KMS-11 (cell line): Measurements from ENCODE around the gene MAPK8IP1.

Experiments
- H2AFZ ChIP-seq: fragments of 200-600 bp; sonication (generic); 2 replicates; pipeline ENCODE4 v1.6.1; 2016; ENCODE audit warnings: antibody characterized with exemption, mixed run types, low read depth
- H3K27ac ChIP-seq: fragments of 200-600 bp; sonication (generic); 2 replicates; pipeline ENCODE4 v1.6.1; 2016; ENCODE audit warnings: mild to moderate bottlenecking, mixed run types
- H3K27me3 ChIP-seq: fragments of 200-600 bp; sonication (generic); 2 replicates; pipeline ENCODE4 v1.6.1; 2017; ENCODE audit warnings: mild to moderate bottlenecking, low read depth, mixed run types, moderate library complexity; ENCODE audit not compliant: insufficient read depth
- H3K36me3 ChIP-seq: fragments of 200-600 bp; sonication (generic); 2 replicates; pipeline ENCODE4 v1.6.1; 2017; ENCODE audit warnings: mild to moderate bottlenecking, mixed run types; ENCODE audit not compliant: insufficient read depth
- H3K4me1 ChIP-seq: fragments of 200-600 bp; sonication (generic); 2 replicates; pipeline ENCODE4 v1.6.1; 2016; ENCODE audit warnings: mild to moderate bottlenecking, low read depth, mixed run types; ENCODE audit not compliant: poor library complexity, severe bottlenecking
- H3K4me2 ChIP-seq: fragments of 200-600 bp; sonication (generic); 2 replicates; pipeline ENCODE4 v1.7.0; 2016; ENCODE audit warnings: mild to moderate bottlenecking, mixed run types
- H3K4me3 ChIP-seq: fragments of 200-600 bp; sonication (generic); IDR thresholded peaks from 2 replicates; pipeline ENCODE4 v1.6.1; 2017; ENCODE audit warnings: low read depth, low read length, mixed read lengths; ENCODE audit not compliant: insufficient read depth
- H3K79me2 ChIP-seq: fragments of 200-600 bp; sonication (generic); 2 replicates; pipeline ENCODE4 v1.6.1; 2016; ENCODE audit warnings: low read depth, mixed run types; ENCODE audit not compliant: insufficient read depth
- H3K9ac ChIP-seq: fragments of 200-600 bp; sonication (generic); 2 replicates; pipeline ENCODE4 v1.6.1; 2016; ENCODE audit warnings: mild to moderate bottlenecking, mixed run types
- H4K20me1 ChIP-seq: fragments of 200-600 bp; sonication (generic); 2 replicates; pipeline ENCODE4 v1.6.1; 2016; ENCODE audit warnings: mild to moderate bottlenecking, mixed run types; ENCODE audit not compliant: insufficient read depth
- CTCF ChIP-seq: fragments of 200-600 bp; sonication (generic); conservative IDR thresholded peaks from 2 replicates; pipeline ENCODE4 v1.6.1; 2017; ENCODE audit warnings: low read depth, mild to moderate bottlenecking, antibody characterized with exemption, low read length, moderate library complexity, mixed read lengths

Gene MAPK8IP1

GRCh38 chr11:45877221-45877620, 8.2 kb upstream of the MAPK8IP1 start:
- H3K36me3 ChIP-seq = no peaks in the 10 kb centered on the region

GRCh38 chr11:45877845-45878244, 7.6 kb upstream of the MAPK8IP1 start:
- no peak overlapping the region for H3K4me3 ChIP-seq
- no peak for TF ChIP-seq CTCF
- no peaks in the 10 kb centered on the region for H3K27me3 ChIP-seq
- no peak overlapping the region for H3K9ac ChIP-seq
- no peak overlapping the region for H3K27ac ChIP-seq
- H3K4me1 ChIP-seq = no peaks in the 10 kb centered on the region
- no peaks in the 10 kb centered on the region for H3K36me3 ChIP-seq
- no peaks in the 10 kb centered on the region for H4K20me1 ChIP-seq
- no peak overlapping the region for H3K4me2 ChIP-seq
- H3K79me2 ChIP-seq = no peaks in the 10 kb centered on the region
- H2AFZ ChIP-seq = no peak overlapping the region

More at GRCh38 chr11:45877221-45877620, 8.2 kb upstream of the MAPK8IP1 start:
- Histone ChIP-seq H2AFZ (no peak overlapping the region), H3K27ac (no peak overlapping the region), H3K4me1 (no peaks in the 10 kb centered on the region), H3K27me3 (no peaks in the 10 kb centered on the region), H3K9ac (no peak overlapping the region), H3K4me3 (no peak overlapping the region), H3K79me2 (no peaks in the 10 kb centered on the region), H3K4me2 (no peak overlapping the region), H4K20me1 (no peaks in the 10 kb centered on the region)
- no peak for TF ChIP-seq CTCF

- H3K79me2 ChIP-seq = no peaks in the 10 kb centered on the region
- no peak overlapping the region for H3K9ac ChIP-seq
- H3K27me3 ChIP-seq = no peaks in the 10 kb centered on the region
- no peaks in the 10 kb centered on the region for H3K4me1 ChIP-seq
- TF ChIP-seq CTCF = no peak
- no peaks in the 10 kb centered on the region for H3K36me3 ChIP-seq
- H4K20me1 ChIP-seq = no peaks in the 10 kb centered on the region
- H3K27ac ChIP-seq = no peak overlapping the region
- H3K4me2 ChIP-seq = no peak overlapping the region
- no peak overlapping the region for H3K4me3 ChIP-seq
- no peak overlapping the region for H2AFZ ChIP-seq
Measured at GRCh38 chr11:45879803-45880686, 5.4 kb upstream of the MAPK8IP1 start.

- H2AFZ ChIP-seq = no peak overlapping the region
- H3K4me2 ChIP-seq = no peak overlapping the region
- H3K27me3 ChIP-seq = no peaks in the 10 kb centered on the region
- H3K4me1 ChIP-seq = peaks cover 2% of the 10 kb centered on the region
- no peak for TF ChIP-seq CTCF
- no peaks in the 10 kb centered on the region for H3K36me3 ChIP-seq
- no peaks in the 10 kb centered on the region for H3K79me2 ChIP-seq
- no peaks in the 10 kb centered on the region for H4K20me1 ChIP-seq
- no peak overlapping the region for H3K27ac ChIP-seq
- H3K9ac ChIP-seq = no peak overlapping the region
- no peak overlapping the region for H3K4me3 ChIP-seq
Measured at GRCh38 chr11:45880772-45881570, 4.5 kb upstream of the MAPK8IP1 start.
